HT1080 (cell line): ENCODE data around the gene LCK. TPM values are rescaled to one million over a fixed set of nuclear protein-coding genes. Genes with fewer than 3 reads are reported as not detected.
A peak's percentile ranks its signal among the peaks of the same experiment; 100 is the strongest.

Source experiments
- DNase-seq: peaks from one replicate; pipeline ENCODE4 v3.0.0-alpha.2; 2015; ENCODE audit warnings: low read depth
- small RNA-seq: library from RNA; depleted of rRNA; stranded (forward); fragments of <200 nt; gene quantifications from one replicate; pipeline ENCODE3, GENCODE V24; 2014
- total RNA-seq: library from RNA; depleted of rRNA; stranded (reverse); fragments of >200 nt; shearing (Covaris generic); gene quantifications from 2 replicates; pipeline ENCODE4 v1.2.3, GENCODE V29; 2014; rRNA removed

Gene LCK
- total RNA-seq, 1 experiment from 2014 or later = 0.16 TPM

DNA sequence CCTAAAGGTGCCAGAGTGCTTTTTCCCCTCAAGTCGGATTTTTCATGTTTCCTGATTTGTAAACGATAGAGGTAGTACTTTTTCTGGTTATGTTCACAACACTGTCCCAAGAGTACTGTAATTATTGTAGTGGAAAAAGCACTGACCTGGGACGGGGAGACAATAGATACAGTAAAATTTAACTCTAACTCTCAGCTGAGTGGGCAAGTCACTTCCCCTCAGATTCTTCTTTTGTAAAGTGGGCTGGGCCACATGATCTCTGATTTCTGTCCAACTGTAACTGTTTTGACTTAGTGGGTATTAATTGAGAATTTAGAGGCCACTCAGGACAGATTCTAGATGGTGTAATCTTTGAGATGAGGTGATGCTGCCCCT, 65.8 kb downstream of the LCK start:
- DNase-seq = no peak

DNA sequence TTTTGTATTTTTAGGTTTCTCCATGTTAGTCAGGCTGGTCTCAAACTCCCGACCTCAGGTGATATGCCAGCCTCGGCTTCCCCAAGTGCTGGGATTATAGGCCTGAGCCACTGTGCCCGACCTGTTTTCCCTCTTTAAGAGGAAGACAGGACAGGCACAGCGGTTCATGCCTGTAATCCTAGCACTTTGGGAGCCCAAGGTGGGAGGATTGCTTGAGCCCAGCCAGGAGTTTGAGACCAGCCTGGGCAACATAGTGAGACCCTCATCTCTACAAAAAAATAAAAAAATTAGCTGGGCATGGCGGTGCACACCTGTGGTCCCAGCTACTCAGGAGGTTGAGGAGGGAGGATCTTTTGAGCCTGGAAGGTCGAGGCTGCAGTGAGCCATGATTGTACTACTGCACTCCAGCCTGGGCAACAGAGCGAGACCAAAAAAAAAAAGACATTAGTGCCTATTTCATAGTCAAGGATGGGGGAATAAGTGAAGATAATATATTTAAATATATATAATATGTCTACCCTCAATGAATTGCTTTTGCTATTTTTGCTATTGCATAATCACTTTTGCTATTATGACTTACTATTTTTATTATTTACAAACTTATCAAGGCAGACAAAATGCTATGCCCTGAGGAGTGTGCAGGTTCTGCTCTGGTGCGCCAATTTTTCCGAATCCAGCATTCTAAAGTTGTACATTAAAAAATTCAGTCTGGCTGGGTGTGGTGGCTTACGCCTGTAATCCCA, 67.2 kb downstream of the LCK start:
- DNase-seq = no peak

GRCh38 chr1:32321712-32322291, 70.7 kb downstream of the LCK start:
- peak; percentile 70 for DNase-seq

- no peak for DNase-seq
These were observed 76.1 kb downstream of the LCK start for GRCh38 chr1:32327204-32327603.

- DNase-seq = no peak
These were observed 78.9 kb downstream of the LCK start for GRCh38 chr1:32329931-32330466.

- DNase-seq = no peak
These were observed 79.6 kb downstream of the LCK start for GRCh38 chr1:32330558-32331151.

DNA sequence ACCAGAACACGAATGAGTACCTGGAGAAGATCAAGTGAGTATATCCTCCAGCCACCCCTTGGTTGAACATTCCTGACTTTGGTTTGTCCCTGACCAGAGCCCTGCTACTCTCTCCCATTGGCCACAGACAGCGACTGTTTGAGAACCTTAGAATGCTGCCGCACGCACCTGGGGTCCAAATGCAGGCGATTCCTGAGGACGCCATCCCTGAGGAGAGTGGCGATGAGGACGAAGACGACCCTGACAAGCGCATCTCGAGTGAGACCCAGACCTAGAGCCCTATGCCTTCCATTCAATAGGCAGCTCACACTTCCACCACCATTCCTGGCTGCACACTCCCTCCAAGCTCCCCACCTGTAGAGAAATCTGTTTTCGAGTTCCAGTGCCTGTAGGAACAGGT, 80.5 kb downstream of the LCK start:
- no peak for DNase-seq

DNA sequence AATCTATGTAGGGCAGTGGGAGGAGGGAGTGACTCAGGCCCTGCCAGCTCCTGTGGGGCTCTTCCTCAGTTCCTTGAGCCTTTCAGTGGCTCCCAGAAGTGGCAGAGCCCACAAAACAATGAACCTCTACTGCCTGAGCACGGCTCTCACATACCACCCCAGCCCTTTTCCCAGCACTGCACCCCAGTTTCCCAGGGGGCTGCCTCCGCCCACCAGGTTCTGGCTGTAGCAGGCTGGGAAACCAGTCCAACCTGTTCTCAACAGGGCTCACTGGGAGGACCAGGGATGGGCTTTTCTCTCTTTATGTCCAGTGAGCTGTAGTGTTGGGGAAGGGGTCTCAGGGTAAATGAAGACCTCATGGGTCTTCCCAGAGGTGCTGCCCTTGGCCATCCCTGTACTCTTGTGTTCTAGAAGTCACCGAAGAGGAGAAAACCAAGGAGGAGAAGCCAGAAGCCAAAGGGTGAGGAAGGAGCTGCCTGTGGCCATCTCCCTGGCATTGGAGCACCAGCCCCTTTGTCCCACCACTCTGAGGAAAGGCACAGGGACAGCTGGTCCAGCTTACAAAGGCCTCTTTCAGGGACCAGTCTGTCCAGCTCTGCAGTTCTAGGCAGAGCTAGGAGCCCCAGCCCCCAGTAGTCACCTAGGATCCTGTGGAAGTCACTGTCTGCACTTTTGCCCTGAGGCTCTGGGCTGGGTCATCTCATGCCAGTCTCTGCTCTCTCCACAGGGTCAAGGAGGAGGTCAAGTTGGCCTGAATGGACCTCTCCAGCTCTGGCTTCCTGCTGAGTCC, 81.4 kb downstream of the LCK start:
- no peak for DNase-seq

DNA sequence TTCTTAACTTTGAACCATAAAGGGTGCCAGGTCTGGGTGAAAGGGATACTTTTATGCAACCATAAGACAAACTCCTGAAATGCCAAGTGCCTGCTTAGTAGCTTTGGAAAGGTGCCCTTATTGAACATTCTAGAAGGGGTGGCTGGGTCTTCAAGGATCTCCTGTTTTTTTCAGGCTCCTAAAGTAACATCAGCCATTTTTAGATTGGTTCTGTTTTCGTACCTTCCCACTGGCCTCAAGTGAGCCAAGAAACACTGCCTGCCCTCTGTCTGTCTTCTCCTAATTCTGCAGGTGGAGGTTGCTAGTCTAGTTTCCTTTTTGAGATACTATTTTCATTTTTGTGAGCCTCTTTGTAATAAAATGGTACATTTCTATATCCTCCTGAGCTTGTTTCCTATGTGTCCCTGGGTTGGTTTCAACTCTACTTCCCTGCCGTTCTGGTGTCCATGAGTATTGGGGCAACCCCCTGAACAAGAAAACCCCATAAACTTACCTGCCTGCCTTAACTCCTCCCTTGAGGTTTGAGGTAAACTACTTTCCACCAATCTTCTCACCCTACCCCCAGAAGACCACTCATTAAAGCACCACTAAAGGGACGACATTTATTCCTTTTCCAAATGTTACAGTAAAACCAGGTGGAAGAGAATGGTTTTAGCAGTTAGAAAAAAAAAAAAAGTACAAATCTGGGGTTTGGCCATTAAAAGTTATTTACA, 82.3 kb downstream of the LCK start:
- no peak for DNase-seq

GRCh38 chr1:32334274-32334861, 83.3 kb downstream of the LCK start:
- no peak for DNase-seq

GRCh38 chr1:32334864-32335534, 83.9 kb downstream of the LCK start:
- DNase-seq = peak; percentile 50

DNA sequence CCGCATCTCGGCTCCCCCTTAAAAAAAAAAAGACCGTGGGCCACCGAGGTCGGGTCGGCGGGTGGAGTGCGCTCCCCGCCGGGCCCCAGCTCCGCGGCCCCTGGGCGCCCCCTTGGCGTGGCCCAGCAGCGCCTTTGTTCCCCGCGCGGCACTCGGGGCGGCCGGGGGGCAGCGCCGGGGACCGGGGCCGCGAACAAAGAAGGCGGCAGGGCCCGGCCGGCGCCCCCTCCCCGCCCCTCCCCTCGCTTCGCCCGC, 84.4 kb downstream of the LCK start:
- no peak for DNase-seq

Small RNA genes within 50 kb of the gene (small RNA-seq; reads per million reads assigned to genes)
- gene RF00017 = not detected
- not detected for gene RF00019

Other genes starting within 250 kb of the LCK start
- 54.6 and 111 TPM in 2 replicates for gene KHDRBS1, start 237.4 kb upstream of the LCK start, total RNA-seq
- 19.1 and 24.7 TPM in 2 replicates for gene TMEM39B, start 178.3 kb upstream of the LCK start, total RNA-seq
- 35.7 and 40.0 TPM in 2 replicates for gene KPNA6, start 143.2 kb upstream of the LCK start, total RNA-seq
- gene TXLNA, start 71.6 kb upstream of the LCK start, total RNA-seq = 56.1 and 67.5 TPM in 2 replicates
- 13.4 and 14.0 TPM in 2 replicates for gene CCDC28B, start 50.7 kb upstream of the LCK start, total RNA-seq
- 3.0 and 3.5 TPM in 2 replicates for gene IQCC, start 45.6 kb upstream of the LCK start, total RNA-seq
- not detected in 2 replicates for gene DCDC2B, start 42.2 kb upstream of the LCK start, total RNA-seq
- gene TMEM234, start 28.9 kb upstream of the LCK start, total RNA-seq = 15.6 and 17.2 TPM in 2 replicates
- gene EIF3I, start 28.9 kb upstream of the LCK start, total RNA-seq = 640 and 670 TPM in 2 replicates
- 0.17 and 0.95 TPM in 2 replicates for gene FAM167B, start 4.0 kb upstream of the LCK start, total RNA-seq
- 123 and 126 TPM in 2 replicates for gene HDAC1, start 40.8 kb downstream of the LCK start, total RNA-seq
- gene MARCKSL1, start 85.0 kb downstream of the LCK start, total RNA-seq = 89.4 and 127 TPM in 2 replicates
- gene FAM229A, start 111.2 kb downstream of the LCK start, total RNA-seq = 1.2 and 1.9 TPM in 2 replicates
- 0.60 TPM in 1 of 2 replicates, not detected in the other for gene TSSK3, start 111.3 kb downstream of the LCK start, total RNA-seq
- 31.8 and 33.4 TPM in 2 replicates for gene BSDC1, start 143.2 kb downstream of the LCK start, total RNA-seq
- not detected in 2 replicates for gene ZBTB8B, start 213.8 kb downstream of the LCK start, total RNA-seq